ENCODE measurements around the gene GNAI2.

- TF ChIP-seq, protein P1, sequence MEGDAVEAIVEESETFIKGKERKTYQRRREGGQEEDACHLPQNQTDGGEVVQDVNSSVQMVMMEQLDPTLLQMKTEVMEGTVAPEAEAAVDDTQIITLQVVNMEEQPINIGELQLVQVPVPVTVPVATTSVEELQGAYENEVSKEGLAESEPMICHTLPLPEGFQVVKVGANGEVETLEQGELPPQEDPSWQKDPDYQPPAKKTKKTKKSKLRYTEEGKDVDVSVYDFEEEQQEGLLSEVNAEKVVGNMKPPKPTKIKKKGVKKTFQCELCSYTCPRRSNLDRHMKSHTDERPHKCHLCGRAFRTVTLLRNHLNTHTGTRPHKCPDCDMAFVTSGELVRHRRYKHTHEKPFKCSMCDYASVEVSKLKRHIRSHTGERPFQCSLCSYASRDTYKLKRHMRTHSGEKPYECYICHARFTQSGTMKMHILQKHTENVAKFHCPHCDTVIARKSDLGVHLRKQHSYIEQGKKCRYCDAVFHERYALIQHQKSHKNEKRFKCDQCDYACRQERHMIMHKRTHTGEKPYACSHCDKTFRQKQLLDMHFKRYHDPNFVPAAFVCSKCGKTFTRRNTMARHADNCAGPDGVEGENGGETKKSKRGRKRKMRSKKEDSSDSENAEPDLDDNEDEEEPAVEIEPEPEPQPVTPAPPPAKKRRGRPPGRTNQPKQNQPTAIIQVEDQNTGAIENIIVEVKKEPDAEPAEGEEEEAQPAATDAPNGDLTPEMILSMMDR (conservative IDR thresholded peaks at IDR 0.05; ENCODE audit: low read length) = no peak
- TF ChIP-seq EZH2phosphoT487 (IDR thresholded peaks at IDR 0.05; ENCODE audit: borderline replicate concordance) = no peak
These were observed 28.5 kb upstream of the GNAI2 start for GRCh38 chr3:50207359-50208042.
